Prostate gland (tissue), 2 donors: Measurements from ENCODE around the gene CHTF8. TPM values are rescaled to one million over a fixed set of nuclear protein-coding genes. Genes with fewer than 3 reads are reported as not detected.

ENCODE experiments used
- DNase-seq: peaks from one replicate; pipeline ENCODE4 v3.0.0-alpha.2; 2019; ENCODE audit warnings: low spot score
- H3K27ac ChIP-seq, 2 donors: fragments of 200-600 bp; sonication (generic); 2 replicates each; pipeline ENCODE4 v1.5.1; 2017 to 2019
- H3K27me3 ChIP-seq: fragments of 200-600 bp; sonication (generic); replicated peaks from 2 replicates; pipeline ENCODE4 v1.5.1; 2019; ENCODE audit not compliant: insufficient read depth
- H3K36me3 ChIP-seq, 2 donors: fragments of 200-600 bp; sonication (generic); 1 replicate in 1 of 2; 2 replicates in 1 of 2; pipeline versions ENCODE4 v1.5.1 to v1.8.1; 2017 to 2019
- H3K4me1 ChIP-seq: fragments of 200-600 bp; sonication (generic); replicated peaks from 2 replicates; pipeline ENCODE4 v1.5.1; 2019
- H3K4me3 ChIP-seq, 2 donors: fragments of 200-600 bp; sonication (generic); 2 replicates each; pipeline ENCODE4 v1.5.1; 2017 to 2019
- H3K9me3 ChIP-seq: fragments of 200-600 bp; sonication (generic); 2 replicates; pipeline ENCODE4 v1.5.1; 2017
- CTCF ChIP-seq, 4 experiments: fragments of 200-600 bp in 2 of 4; fragments of 450-650 bp in 2 of 4; sonication (generic) in 2 of 4; IDR thresholded peaks; 1 replicate in 3 of 4; 2 replicates in 1 of 4; pipeline ENCODE4 v1.5.1; 2016 to 2019; ENCODE audit warnings: antibody characterized with exemption in 4 of 4, mild to moderate bottlenecking in 2 of 4, moderate library complexity in 2 of 4
- POLR2A ChIP-seq: fragments of 450-650 bp; IDR thresholded peaks from one replicate; pipeline ENCODE4 v1.6.1; 2016; ENCODE audit warnings: antibody characterized with exemption, mild to moderate bottlenecking
- POLR2AphosphoS5 ChIP-seq: sonication (generic); formaldehyde crosslinking; IDR thresholded peaks from one replicate; pipeline ENCODE4 v1.6.1; 2017; ENCODE audit warnings: antibody characterized with exemption
- WGBS: methylation state at CpG from one replicate; pipeline ENCODE4 v1.1.5; 2018; 5-methylcytosine and 5-hydroxymethylcytosine counted together
- intact Hi-C: fragments of 100-400 bp; cut with DNase I; formaldehyde crosslinking; loops from one replicate; pipeline ENCODE4 v1.14.2; 2022
- total RNA-seq, 2 donors: library from RNA; depleted of rRNA; stranded (reverse); fragments of >200 nt; gene quantifications; one replicate each; pipeline ENCODE4 v1.1.0, GENCODE V29; 2016

CHTF8 gene
- total RNA-seq, 2 donors from 2014 or later, result 124 to 171 TPM

GRCh38 chr16:69138608-69139007 is 6.2 kb upstream of the CHTF8 start:
- H3K27ac ChIP-seq, result no peak overlapping the region
- no peak for DNase-seq
- no peaks in the 10 kb centered on the region for H3K9me3 ChIP-seq
- peaks cover 1% of the 10 kb centered on the region for H3K4me1 ChIP-seq
- no peak overlapping the region for H3K4me3 ChIP-seq
- H3K27me3 ChIP-seq, result no peaks in the 10 kb centered on the region
- 62% methylated on average over 2 of the region's 2 CpGs for WGBS
- TF ChIP-seq POLR2AphosphoS5 (no peak), POLR2A (no peak), CTCF (IDR thresholded peaks at IDR 0.05) (no peak)
- H3K36me3 ChIP-seq, result no peaks in the 10 kb centered on the region
- intact Hi-C loops, result no loop called here

GRCh38 chr16:69133373-69133954 is 1.1 kb upstream of the CHTF8 start:
- DNase-seq, result no peak
- Histone ChIP-seq H3K4me1 (peaks cover 13% of the 10 kb centered on the region), H3K27me3 (no peaks in the 10 kb centered on the region), H3K4me3 (peak overlapping the region; percentile 91 to 97), H3K36me3 (no peaks in the 10 kb centered on the region), H3K9me3 (no peaks in the 10 kb centered on the region), H3K27ac (no peak overlapping the region)
- WGBS, result 31% methylated on average over 5 of the region's 5 CpGs
- intact Hi-C loops, result loop anchor here (2.0 kb wide), 1 partner anchor 55 kb away; no protein-coding TSS in a partner anchor
- TF ChIP-seq POLR2A (no peak), POLR2AphosphoS5 (no peak), CTCF (IDR thresholded peaks at IDR 0.05) (no peak)

- WGBS, result under 1% methylated on average over 34 of the region's 53 CpGs
- Histone ChIP-seq H3K4me1 (peaks cover 13% of the 10 kb centered on the region), H3K27me3 (no peaks in the 10 kb centered on the region), H3K9me3 (no peaks in the 10 kb centered on the region), H3K4me3 (peak overlapping the region; percentile 91 to 97), H3K27ac (peak overlapping the region; percentile 86 to 97), H3K36me3 (no peaks in the 10 kb centered on the region)
- intact Hi-C loops, result loop anchor here (2.0 kb wide), 1 partner anchor 57 kb away; no protein-coding TSS in a partner anchor
- DNase-seq, result peak; percentile 63
- TF ChIP-seq POLR2AphosphoS5 (peak; percentile 9), POLR2A (no peak), CTCF (IDR thresholded peaks at IDR 0.05) (no peak)
These were observed 457 bp downstream of the CHTF8 start for GRCh38 chr16:69131839-69132423.

- H3K27ac ChIP-seq, result peak overlapping the region; percentile 86 to 97
- H3K9me3 ChIP-seq, result no peaks in the 10 kb centered on the region
- intact Hi-C loops, result no loop called here
- under 1% methylated on average over 15 of the region's 15 CpGs for WGBS
- H3K36me3 ChIP-seq, result no peaks in the 10 kb centered on the region
- H3K27me3 ChIP-seq, result no peaks in the 10 kb centered on the region
- H3K4me1 ChIP-seq, result peaks cover 13% of the 10 kb centered on the region
- no peak for DNase-seq
- peak overlapping the region; percentile 91 to 97 for H3K4me3 ChIP-seq
- TF ChIP-seq CTCF (IDR thresholded peaks at IDR 0.05) (no peak), POLR2A (no peak)
These were observed 1.1 kb downstream of the CHTF8 start for GRCh38 chr16:69131167-69131838.
